Activated CD4-positive, alpha-beta T cell treated with anti-CD3 and anti-CD28 coated beads for 24 hours (primary cell): Measurements from ENCODE around the gene MDFIC.

Source experiments
- DNase-seq, 2 donors: peaks; one replicate each; pipeline ENCODE4 v3.0.0-alpha.2; 2020; ENCODE audit warnings: low read depth in 2 of 2

The MDFIC gene

DNA sequence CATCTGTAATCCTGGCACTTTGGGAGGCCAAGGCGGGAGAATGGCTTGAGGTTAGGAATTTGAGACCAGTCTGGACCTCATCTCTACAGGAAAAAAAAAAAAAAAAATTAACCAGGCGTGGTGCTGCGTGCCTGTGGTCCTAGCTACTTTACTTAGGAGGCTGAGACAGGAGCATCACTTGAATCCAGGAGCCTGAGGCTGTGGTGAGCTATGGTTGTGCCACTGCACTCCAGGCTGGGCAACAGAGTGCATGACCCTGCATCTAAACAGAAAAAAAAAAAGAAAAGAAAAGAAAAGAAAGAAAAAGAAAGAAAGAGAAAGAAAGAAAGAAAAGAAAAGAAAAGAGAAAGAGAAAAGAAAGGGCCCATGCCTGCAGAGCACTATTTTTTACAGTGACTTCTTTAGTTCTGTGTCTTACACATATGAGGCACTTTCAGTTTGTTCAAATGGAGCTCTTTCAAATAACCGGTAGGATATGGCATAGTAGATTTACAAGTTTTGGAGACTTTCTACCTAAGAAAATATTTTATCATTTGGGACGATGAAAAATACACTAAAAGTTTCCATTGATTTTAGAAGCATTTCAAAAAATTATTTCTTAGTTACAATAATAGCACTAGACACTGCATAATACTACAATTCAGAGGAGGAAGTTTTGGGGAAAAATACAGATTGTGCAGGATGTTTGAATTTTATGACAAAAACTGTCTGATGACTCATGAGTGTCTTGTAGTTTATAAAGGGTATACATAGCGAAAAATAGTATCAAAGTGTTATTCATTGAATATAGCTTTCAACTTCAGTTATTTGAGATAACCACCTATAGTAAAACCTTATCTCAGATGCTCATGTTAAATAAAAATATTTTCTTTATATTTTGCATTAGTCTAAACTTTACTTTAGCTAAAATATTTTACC lies 75.9 kb downstream of the MDFIC start:
- no peak for DNase-seq

- DNase-seq: no peak
Measured at GRCh38 chr7:115004121-115004520, 82.2 kb downstream of the MDFIC start.

DNA sequence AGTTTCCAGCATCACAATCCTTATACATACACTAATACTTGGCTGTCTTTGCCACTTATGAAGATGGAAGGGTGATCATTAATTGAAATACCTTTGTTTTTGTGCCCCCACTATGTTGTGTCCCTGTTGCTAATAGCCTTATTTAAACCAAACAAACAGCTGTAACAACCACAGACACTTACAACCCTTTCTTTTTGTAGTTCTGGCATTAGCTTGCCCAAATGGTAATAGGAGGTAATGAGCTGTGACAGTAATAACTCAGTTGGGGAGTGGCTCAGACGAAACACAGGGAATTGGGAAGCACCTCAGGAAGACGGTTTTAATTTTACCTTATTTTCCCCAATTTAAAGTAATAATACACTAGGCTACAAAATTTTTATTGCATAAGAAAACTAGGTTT lies 83.4 kb downstream of the MDFIC start:
- no peak for DNase-seq

GRCh38 chr7:115005953-115006352 lies 84.1 kb downstream of the MDFIC start:
- no peak for DNase-seq

DNA sequence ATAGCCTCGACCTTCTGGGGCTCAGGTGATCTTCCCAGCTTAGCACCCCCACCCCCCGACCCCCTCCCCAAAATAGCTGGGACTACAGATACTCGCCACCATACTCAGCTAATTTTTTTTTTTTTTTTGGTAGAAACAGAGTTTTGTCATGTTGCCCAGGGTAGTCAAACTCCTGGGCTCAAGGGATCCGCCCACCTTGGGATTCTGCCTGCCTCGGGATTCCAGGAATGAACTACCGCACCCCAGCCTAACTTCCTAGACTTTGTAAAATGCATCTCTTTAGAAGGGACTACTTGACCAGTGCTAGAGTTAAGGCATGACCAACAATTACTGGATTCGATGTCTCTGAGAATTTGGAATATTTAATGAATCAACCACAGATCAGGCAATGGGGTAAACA lies 85.9 kb downstream of the MDFIC start:
- no peak for DNase-seq

- DNase-seq: no peak
Measured at GRCh38 chr7:115008465-115009114, 86.7 kb downstream of the MDFIC start.

GRCh38 chr7:115009139-115009538 lies 87.2 kb downstream of the MDFIC start:
- no peak for DNase-seq

- DNase-seq: no peak
Measured at GRCh38 chr7:115009736-115010440, 88.0 kb downstream of the MDFIC start.

- DNase-seq: no peak
Measured at GRCh38 chr7:115010441-115010820, 88.5 kb downstream of the MDFIC start.

DNA sequence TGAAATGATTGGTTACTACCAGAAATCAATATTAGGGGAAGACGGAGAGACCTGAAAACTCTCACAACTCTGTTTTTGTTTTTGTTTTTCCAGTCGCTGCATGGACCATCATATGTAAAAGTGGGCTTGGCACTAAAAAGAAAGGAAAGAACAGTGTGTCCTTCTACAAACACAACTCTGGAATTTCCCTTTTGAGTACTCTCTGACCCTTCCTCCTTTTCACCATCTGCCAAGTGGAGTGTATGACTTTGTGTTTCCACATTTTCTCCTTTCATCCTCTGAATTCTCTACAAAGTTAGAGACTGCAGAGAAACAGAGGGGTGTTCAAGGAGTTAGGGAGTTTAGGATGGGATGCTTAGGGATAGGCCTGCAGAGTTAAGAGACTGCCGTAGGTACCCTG lies 92.0 kb downstream of the MDFIC start:
- no peak for DNase-seq

GRCh38 chr7:115014794-115015193 lies 92.9 kb downstream of the MDFIC start:
- DNase-seq: no peak

DNA sequence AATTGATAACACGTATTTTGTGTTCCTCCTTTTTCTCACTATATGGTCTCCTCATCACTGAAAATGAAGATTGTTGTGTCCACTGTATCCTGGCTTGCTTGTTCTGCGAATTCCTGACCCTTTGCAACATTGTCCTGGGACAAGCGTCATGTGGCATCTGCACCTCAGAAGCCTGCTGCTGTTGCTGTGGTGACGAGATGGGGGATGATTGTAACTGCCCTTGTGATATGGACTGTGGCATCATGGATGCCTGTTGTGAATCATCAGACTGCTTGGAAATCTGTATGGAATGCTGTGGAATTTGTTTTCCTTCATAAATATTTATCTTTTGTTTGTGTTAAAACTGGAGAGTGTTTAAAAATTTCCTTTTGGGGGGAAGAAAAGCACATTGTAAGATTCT lies 93.7 kb downstream of the MDFIC start:
- DNase-seq: no peak

- no peak for DNase-seq
Measured at GRCh38 chr7:115019882-115020605, 98.2 kb downstream of the MDFIC start.

DNA sequence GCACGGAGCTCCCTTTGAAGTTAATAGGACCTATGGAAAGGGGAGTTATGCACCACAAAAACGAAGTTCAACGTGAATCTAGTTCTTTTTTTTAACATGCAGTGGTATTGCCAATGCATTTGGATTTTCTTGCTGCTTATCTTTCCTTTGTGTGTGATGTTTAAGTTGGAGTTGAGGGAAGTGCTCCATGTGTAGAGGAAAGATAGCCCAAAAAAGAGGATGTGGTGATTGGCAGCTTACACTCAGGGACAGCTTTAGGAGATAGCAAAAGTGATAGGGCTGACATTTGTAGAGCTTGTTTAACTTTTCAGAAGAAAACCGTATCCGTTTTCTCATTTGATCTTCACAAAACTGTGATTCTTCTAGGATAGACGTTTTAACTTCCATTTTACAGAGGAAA lies 101.3 kb downstream of the MDFIC start:
- no peak for DNase-seq

GRCh38 chr7:115024276-115024675 lies 102.4 kb downstream of the MDFIC start:
- no peak for DNase-seq

DNA sequence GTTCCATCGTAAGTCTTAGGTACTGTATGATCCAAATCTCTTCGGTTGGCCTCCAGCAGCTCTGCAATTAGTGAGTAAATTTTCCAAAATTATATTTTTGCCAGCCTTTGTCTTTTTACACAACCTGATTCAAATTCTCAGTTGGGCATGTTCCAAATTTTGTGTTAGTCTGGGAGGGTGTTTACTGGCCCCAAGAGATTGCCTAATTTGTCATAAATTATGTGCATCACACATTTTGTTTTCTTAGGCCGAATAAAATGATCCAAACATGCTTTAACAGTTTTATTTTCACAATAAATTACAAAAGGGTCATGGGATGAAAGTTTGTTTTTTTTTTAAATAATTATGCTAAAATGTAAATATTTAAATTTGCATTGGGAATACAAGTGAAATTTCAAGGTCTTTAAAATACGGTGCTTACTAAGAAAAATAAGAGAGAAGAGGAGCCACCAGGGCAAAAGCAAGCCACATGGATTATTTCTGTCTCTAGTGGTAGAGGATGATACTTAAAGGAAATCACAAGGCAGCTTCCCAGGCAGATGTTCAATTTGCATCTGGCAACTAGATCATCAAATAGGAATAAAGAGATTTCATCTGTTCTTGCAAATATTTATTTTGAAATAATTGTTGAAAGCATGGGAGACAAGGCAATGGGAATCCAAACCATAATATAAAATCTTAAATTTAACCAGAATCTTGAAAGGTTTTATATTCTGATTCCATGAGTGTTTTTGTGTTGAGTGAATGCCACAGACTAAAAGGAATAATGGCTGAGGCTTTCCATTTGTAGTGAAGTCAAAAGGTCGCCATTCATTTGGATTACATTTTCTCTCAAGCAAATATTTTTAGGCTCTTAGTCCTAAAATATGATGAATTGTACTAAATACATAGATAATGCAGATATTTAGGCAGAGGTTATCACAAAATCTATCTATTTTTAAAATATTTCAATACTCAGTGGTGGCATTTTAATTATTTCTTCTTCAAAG lies 111.1 kb downstream of the MDFIC start:
- DNase-seq: no peak

- DNase-seq: no peak
Measured at GRCh38 chr7:115033917-115034459, 112.1 kb downstream of the MDFIC start.

DNA sequence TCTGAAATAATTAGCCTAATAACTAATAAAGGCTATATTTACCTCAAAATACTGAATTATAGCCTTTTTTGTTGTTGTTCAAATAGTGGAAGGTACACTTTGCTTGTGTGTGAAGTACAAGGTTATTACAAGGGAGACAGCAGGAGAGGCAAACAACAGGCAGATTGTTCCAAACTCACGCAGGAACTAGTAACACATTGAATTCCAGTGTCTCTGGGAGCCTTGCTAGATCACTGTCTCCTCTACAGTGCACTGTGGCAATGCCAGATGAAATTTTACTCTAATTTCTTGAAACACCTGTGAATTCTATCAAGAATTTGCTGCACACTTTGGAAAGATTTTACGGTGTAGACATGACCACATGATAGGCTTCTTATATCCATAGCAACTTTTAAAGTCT lies 112.6 kb downstream of the MDFIC start:
- DNase-seq: no peak

GRCh38 chr7:115037128-115037802 lies 115.4 kb downstream of the MDFIC start:
- no peak for DNase-seq

GRCh38 chr7:115038158-115038557 lies 116.3 kb downstream of the MDFIC start:
- DNase-seq: no peak
